Inferior parietal cortex (tissue), 1 donor: ENCODE measurements around the gene GH1.

ENCODE experiments used
- DNase-seq: peaks from one replicate; pipeline ENCODE4 v3.0.0-alpha.2; 2016; ENCODE audit errors: extremely low spot score

Gene GH1

DNA sequence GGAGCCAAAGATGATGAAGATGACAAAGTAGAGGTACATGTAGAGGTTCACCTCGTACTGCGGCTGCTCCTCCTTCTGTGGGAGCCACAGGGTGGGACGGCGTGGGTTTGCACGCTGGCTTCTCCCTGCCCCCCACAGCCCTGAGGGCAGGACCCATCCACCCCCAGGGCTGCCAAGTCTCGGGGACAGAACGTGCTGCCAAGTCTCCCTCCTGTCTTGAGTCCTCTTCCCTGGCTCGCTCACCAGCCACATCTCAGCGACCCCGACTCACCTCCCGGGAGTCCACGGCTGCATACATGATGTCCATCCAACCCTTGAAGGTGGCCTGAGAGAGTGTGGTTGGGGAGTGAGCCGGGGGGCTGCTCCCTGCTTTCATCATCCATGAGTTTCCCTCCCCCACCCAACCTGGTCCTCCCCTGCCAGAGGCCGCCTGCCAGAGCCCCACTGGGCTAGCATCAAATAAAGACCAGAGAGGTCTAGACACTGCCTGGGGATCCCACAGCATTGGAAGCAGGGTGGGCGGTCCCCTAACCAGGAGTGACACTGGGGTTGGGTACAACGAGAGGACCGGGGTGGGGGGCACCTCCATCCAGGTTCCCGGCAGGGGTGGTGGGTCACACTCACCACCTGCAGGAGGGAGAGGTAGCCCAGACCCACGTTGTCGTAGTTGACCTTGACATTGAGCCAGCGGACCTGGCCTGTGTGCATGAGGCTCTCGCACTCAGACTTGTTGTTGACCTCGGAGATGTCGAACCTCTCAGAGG, 26.3 kb upstream of the GH1 start:
- no peak for DNase-seq

GRCh38 chr17:63943745-63944144, 25.1 kb upstream of the GH1 start:
- no peak for DNase-seq

DNA sequence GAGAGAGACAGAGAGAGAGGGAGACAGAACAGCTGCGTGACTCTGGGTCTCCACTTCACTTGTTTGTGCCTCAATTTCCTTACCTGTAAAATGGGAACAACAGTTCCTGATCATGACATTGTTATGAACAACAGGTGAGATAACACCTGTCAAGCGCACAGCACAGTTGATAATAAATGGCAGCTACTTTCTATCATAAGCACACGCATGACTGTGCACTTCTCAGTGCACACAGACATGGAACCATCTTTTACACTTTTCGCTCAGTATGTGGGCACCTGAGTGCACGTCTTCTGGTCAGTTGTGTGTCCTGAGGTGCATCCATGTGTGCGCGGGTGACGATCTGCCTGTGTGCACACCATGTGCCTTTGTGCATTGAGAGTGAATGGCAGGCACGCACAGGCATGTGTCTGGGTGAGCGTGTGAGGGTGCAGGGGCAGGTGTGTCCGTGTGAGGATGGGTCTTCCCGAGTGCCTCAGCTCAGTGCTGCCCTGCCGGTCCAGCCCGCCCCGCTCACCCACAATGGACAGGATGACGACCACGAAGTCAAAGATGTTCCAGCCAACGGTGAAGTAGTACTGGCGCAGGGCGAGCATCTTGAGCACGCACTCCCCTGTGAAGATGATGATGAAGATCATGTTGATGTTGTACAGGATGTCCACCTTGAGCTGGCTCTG, 23.8 kb upstream of the GH1 start:
- no peak for DNase-seq

GRCh38 chr17:63941751-63942150, 23.1 kb upstream of the GH1 start:
- DNase-seq: no peak

- no peak for DNase-seq
These were observed 22.5 kb upstream of the GH1 start for GRCh38 chr17:63941162-63941561.

DNA sequence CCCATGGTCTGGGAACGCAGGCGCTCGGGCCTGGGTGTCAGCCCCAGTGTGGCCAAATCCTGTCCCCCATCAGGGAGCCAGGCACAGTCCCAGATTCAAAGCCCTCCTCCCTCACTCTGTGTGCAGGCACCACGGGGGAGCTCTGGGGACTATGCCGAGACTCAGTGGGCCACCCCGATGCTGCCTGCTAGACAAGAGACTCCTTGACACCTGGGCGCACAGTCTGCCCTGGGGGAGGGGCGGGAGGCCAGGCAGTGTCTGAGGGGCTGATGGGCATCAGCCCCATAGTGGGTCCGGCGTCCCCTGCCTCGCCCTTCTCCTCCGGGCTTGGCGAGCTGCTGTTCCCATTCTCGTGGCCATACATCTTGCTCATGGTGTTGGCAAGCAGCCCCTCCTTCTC, 21.9 kb upstream of the GH1 start:
- no peak for DNase-seq

DNA sequence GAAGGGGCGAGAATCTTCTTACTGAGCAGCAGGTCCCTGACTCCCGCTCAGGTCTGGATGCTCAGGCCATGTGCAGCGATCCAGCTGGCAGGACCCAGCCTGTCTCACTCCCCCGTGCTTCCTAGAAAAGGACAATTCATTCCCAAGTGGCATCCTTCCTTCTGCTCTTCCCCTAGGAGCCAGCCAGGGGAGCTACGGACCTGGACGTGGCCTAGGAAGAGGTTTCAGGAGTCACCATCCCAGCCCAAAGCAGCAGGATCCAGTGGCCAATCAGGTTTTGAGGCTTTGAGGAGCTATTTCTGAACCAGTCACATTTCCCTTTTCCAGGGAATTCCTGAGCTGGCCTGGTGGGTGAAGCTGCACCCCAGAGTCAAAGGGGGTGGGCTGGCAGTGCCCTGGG, 21.2 kb upstream of the GH1 start:
- DNase-seq: no peak

DNA sequence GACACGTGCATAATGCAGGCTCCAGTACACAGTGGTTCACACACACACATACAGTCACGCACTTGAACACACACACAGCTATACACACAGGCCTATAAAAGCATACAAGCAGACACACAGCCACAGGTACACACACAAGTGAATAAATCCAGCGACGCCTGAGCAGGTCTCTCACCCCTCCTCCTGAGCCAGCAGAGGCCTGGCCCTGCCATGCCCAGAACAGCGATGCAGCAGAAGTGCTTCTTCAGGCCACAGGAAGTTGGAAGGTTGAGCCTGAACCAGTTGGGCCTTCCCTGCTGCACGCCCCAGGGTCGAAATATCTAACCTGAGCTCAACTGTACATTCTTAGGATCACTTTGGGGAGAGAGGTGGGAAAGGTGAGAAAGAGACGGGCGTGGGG, 20.8 kb upstream of the GH1 start:
- no peak for DNase-seq

GRCh38 chr17:63937920-63938319, 19.3 kb upstream of the GH1 start:
- DNase-seq: no peak

DNA sequence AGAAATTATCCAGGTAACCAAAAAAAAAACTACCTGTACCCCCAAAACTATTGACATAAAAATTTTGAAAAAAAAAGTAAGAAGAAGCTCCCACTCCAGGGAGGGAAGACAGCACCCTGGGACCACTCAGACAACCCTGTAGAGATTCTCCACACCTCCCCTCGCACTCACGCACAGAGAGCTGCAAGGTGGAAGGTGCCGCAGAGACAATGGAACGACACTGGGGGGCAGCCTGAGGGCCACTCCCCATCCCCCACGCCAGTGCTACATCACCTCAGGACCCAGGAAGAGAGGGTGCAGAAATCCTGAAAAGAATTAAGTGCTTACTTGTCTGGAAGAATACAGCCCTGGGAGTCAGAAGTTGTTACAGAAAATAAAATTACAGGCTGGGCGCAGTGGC, 18.7 kb upstream of the GH1 start:
- DNase-seq: no peak

DNA sequence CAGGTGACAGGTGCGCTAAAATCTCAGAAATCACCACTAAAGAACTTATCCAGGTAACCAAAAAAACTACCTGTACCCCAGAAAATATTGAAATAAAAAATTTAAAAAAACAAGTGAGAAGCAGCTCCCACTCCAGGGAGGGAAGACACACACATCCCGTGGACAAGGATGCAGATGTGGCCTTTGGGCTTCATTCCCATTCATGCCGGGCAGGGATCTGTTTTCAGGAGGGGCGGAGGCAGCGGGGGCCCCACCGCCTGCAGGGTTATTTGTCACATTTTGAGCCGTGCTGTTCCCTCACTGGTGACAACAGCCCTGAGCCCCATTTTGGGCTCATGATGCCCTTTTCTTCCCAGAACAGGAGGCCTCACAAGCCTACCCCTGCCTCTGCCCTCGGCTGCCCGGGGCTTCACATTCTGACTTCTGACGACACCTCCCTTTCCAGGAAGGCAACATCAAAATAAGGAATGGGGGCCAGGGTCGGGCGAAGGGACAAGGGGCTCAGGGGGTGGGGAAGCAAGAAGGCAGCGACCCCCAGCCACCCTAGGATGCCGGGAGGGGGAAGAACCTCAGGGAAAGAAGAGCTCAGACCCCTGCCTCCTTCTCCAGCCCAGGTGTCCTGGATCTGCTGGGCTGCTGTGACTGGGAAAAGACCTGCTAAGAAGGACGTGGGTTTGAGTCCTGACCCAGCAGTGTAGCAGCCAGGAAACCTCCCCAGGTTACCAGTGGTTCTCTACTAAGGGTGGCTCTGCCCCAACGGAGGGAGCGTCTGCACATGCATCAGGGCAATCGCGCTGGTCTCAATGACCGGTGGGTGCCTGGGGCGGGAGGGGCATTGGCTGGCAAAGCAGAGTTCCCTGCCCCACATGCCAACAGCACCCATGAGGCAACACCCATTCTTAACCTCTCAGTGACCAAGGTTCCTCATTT, 15.8 kb upstream of the GH1 start:
- DNase-seq: no peak

DNA sequence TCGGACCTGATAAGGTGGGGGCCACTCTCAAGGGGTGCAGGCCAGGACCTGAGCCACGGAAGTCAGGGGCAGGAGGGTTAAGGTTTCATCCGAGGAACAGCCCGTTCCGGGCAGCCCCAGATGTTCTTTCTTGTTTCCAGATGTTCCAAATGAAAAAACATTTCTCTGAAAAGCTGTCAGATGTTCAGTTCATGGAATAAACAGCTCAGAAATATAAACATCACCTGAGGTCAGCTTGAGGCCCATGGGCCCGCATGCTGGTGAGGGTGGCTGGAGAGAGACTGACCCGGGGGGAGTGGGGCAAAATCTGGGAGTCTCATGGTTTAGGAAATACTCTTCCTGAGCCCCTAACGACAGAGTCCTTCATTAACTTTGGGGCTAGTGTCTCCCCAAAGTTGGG, 15.0 kb upstream of the GH1 start:
- DNase-seq: no peak

DNA sequence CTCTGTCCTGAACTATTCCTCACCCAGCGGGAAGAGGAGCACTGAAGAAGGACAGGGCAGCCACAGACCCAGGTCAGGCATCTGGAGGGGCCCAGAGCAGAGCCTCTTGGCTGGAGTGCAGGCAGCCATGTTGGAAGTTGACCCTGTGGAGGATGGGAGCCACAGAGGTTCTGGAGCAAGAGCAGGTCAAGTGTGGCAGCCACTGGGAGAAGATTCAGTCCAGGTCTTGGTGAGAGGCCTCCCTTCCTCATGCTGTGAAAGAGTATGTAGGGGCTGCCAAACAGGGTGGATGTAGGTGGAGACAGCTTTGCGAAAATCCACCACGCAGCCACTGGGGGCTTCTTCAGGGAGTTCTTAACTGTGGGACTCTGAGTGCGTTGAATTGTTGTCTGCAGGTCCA, 14.1 kb upstream of the GH1 start:
- DNase-seq: no peak

DNA sequence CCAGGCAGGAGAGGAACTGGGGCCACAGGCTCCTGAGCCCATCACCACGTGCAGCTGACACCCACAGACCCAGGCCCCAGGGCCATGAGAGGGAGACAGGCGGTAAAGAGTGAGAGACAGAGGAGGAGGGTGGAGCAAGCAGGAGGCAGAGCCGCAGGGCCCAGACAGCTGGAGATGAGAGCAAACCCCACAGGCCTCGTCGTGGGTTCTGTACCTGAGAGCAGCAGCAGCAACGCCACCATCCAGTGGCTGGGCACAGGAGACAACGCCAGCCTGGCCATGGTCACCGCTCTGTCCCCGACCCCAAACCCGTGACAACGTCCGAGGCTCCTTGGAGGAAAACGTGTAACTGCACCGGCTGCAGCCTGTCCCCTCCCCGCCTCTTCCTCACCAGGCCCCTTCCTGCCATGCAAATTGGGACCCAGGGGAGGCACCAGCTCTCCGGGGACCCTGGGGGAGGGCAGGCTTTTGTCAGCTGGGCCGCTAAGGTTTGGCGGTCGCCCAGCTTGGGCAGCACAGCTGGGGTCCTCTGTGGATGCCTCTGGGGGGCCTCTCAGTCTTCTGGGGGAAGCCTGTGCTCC, 13.4 kb upstream of the GH1 start, which contains the start of gene CD79B:
CD79B (minus strand) TSS at position 351 of the 581 bp plus-strand sequence; CDS start at position 281, 70 bp downstream.
- DNase-seq: no peak

DNA sequence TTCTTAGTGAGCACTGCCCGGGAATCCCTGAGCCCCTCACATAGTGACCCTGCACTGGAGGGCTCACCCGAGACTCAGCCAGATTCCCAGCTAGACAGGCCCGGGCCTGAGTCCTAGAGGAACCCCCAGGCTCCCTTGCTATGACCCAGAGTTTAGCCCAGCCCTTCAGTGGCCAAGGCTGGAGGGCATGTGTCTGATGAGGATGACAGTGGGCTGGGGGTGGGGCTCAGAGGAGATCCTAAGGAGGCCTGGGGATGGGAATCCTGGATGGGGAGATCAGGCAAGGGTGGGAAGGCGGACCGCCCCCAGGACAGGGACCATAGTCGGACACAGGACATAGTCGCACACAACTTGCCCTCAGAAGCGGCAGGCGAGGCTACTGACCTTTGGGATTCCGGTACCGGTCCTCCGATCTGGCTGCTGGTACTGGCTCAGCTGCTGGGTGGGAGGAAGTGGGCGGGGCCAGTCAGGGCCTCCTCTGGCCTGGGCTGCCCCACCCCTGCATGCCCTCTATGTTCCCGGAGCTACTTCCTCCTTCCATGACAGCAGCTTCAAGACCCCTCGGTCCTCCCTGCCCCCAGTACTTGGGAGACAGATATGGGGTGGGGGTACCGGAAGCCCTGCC, 12.4 kb upstream of the GH1 start:
- no peak for DNase-seq

GRCh38 chr17:63929860-63930766, 11.5 kb upstream of the GH1 start:
- no peak for DNase-seq

GRCh38 chr17:63928966-63929695, 10.5 kb upstream of the GH1 start:
- DNase-seq: no peak

GRCh38 chr17:63928172-63928666, 9.6 kb upstream of the GH1 start:
- no peak for DNase-seq

- DNase-seq: no peak
These were observed 9.0 kb upstream of the GH1 start for GRCh38 chr17:63927464-63928171.
